ENCODE results near the gene GARNL3. TPM values are rescaled to one million over a fixed set of nuclear protein-coding genes. Genes with fewer than 3 reads are reported as not detected.

The GARNL3 gene
- total and polyA plus RNA-seq, 2 of the 13 experiments (the other 11 are each of a cell fraction or from before 2014, with no cell fraction given), result 3.9 to 11.0 TPM

DNA sequence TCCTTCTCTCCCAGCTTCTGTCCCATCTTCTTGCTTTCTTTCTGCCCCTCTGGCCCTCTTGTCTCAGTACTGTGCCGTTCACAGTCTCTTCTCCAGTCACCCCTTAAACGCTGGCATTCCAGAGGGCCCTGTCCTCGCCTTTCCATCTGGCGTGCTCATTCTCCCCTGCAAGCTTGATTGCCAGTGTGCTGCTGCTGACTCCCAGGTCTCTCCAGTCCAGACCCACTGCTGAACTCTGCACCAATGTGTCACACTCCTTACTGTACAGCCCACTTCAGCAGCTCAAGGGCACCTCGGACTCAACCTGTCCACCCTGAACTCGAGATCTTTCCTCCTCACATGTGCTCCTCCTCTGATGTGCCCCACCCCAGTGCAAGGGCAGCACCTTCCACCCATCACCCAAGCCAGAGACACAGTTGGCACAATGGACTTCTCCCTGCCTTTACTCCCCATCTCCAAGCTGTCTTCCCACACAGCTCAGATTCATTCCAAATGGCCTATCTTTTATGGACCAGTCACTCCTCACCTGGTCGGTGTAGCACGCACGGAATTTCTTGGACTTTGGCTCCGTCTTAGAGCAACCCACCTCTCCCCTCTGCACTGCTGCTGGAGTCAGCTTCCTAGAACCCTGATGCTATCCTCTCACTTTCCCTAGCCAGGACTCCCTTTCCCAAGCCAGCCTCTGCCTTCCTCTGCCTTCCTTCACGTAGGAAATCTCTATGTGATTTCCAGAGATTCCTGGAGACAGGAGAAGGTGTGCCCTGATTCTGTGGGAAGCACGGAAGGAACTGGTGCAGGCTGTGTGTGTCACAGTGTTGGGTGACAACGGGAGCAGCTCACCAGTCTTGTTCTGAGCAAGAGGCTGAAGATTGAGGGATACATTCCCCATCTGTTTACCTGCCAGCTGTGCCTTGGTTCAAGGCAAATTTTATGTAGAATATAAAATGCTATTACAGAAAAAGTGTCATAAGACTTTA lies 106.4 kb downstream of the GARNL3 start:
- H4K20me1 ChIP-seq (ENCODE audit: insufficient read depth, low read length), result no peaks in the 10 kb centered on the region
- H3K4me2 ChIP-seq (ENCODE audit: low read depth, low read length), result no peak overlapping the region
- no TSS peak for BruUV-seq (replicated peaks)
- H3K9me3 ChIP-seq (ENCODE audit: low read length), result no peaks in the 10 kb centered on the region
- no peak overlapping the region for H3K9ac ChIP-seq (ENCODE audit: insufficient read depth, low read depth, low read length)
- peaks cover 13% of the 10 kb centered on the region for H3K4me1 ChIP-seq (ENCODE audit: insufficient read depth, low read length)
- H3K4me3 ChIP-seq (replicated peaks in 1 of 3; ENCODE audit: insufficient read depth in 1 of 3, low read depth in 2 of 3, low read length in 3 of 3), result no peak overlapping the region
- TF ChIP-seq ZMAT3 (CRISPR knock-in tag; conservative IDR thresholded peaks at IDR 0.05) (no peak), SCMH1 (CRISPR knock-in tag; IDR thresholded peaks at IDR 0.05; ENCODE audit: borderline replicate concordance) (no peak), ZNF354B (CRISPR knock-in tag; IDR thresholded peaks at IDR 0.05) (no peak), MAZ (IDR thresholded peaks at IDR 0.05; ENCODE audit: borderline replicate concordance, low read depth, low read length) (no peak), MAZ (CRISPR knock-in tag; IDR thresholded peaks at IDR 0.05; ENCODE audit: low read depth) (no peak), ZNF598 (CRISPR knock-in tag; IDR thresholded peaks at IDR 0.05; ENCODE audit: borderline replicate concordance) (no peak), ZNF747 (CRISPR knock-in tag; IDR thresholded peaks at IDR 0.05; ENCODE audit: borderline replicate concordance) (no peak), MTF1 (CRISPR knock-in tag; IDR thresholded peaks at IDR 0.05) (no peak)
- TF ChIP-seq, protein P1, sequence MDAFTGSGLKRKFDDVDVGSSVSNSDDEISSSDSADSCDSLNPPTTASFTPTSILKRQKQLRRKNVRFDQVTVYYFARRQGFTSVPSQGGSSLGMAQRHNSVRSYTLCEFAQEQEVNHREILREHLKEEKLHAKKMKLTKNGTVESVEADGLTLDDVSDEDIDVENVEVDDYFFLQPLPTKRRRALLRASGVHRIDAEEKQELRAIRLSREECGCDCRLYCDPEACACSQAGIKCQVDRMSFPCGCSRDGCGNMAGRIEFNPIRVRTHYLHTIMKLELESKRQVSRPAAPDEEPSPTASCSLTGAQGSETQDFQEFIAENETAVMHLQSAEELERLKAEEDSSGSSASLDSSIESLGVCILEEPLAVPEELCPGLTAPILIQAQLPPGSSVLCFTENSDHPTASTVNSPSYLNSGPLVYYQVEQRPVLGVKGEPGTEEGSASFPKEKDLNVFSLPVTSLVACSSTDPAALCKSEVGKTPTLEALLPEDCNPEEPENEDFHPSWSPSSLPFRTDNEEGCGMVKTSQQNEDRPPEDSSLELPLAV (CRISPR knock-in tag; conservative IDR thresholded peaks at IDR 0.05; ENCODE audit: low read depth), result no peak
- TF ChIP-seq, protein P2, sequence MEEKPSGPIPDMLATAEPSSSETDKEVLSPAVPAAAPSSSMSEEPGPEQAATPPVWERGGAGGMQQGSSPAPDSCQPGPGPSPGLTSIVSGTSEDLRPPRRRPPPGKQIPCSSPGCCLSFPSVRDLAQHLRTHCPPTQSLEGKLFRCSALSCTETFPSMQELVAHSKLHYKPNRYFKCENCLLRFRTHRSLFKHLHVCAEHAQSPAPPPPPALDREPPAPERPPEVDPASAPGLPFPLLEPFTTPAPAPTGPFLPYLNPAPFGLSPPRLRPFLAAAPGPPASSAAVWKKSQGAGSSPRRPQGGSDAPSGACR (CRISPR knock-in tag; IDR thresholded peaks at IDR 0.05), result no peak
- H2AFZ ChIP-seq (ENCODE audit: low read length), result no peak overlapping the region
- ChIA-PET POLR2A (interaction anchor here (0.7 to 2.2 kb wide), 3 partner anchors 18 to 26 kb away, joined by 3 to 9 read pairs (median 7); partner anchors contain the start of gene SLC2A8), CTCF (ENCODE audit: low intra/inter-chr PET ratio, low total read pairs) (no interaction called here)
- H3K27ac ChIP-seq (ENCODE audit: extremely low read length, insufficient read depth, low read length), result no peak overlapping the region
- no peak for DNase-seq (ENCODE audit: low spot score)
- H3K36me3 ChIP-seq (replicated peaks in 1 of 2; ENCODE audit: control insufficient read depth in 1 of 2, insufficient read depth in 2 of 2, low read length in 2 of 2), result no peaks in the 10 kb centered on the region
- H3K79me2 ChIP-seq (ENCODE audit: insufficient read depth, low read length), result no peaks in the 10 kb centered on the region
- 55% methylated on average over 13 of the region's 13 CpGs for WGBS (ENCODE audit: low lambda C conversion rate)
- intact Hi-C loops (cut with micrococcal nuclease; ENCODE audit: unreplicated experiment), result no loop called here
- FAIRE-seq, result no peak
- in situ Hi-C loops (cut with HindIII; ENCODE audit: extremely low pct_ligation_motif_present, low pct_unique_long_range_greater_than_20kb), result no loop called here
- ATAC-seq, result peak; percentile 71
- H3K27me3 ChIP-seq (ENCODE audit: control insufficient read depth in 1 of 2, insufficient read depth in 2 of 2, low read length in 2 of 2), result no peaks in the 10 kb centered on the region
